Trophoblast cell (in vitro differentiated cells and primary cell): ENCODE measurements around the gene PCIF1.
A peak's percentile ranks its signal among the peaks of the same experiment; 100 is the strongest.

ENCODE experiments used
- DNase-seq, 2 donors: peaks; one replicate each; pipeline ENCODE4 v3.0.0-alpha.2; 2016
- H2AFZ ChIP-seq: 2 replicates; pipeline ENCODE4 v1.6.1; 2013; ENCODE audit warnings: low read length, moderate library complexity, mild to moderate bottlenecking; ENCODE audit not compliant: insufficient read depth, poor library complexity
- H2AK5ac ChIP-seq: 2 replicates; pipeline ENCODE4 v1.6.1; 2013; ENCODE audit warnings: mild to moderate bottlenecking, low read length
- H2BK120ac ChIP-seq: 2 replicates; pipeline ENCODE4 v1.6.1; 2013; ENCODE audit warnings: low read length, mild to moderate bottlenecking, moderate library complexity; ENCODE audit not compliant: insufficient read depth, poor library complexity
- H2BK12ac ChIP-seq: 2 replicates; pipeline ENCODE4 v1.6.1; 2013; ENCODE audit warnings: mild to moderate bottlenecking, low read length, moderate library complexity
- H2BK5ac ChIP-seq: 2 replicates; pipeline ENCODE4 v1.6.1; 2013; ENCODE audit warnings: low read length, low read depth, moderate library complexity, mild to moderate bottlenecking; ENCODE audit not compliant: poor library complexity
- H3K14ac ChIP-seq: 2 replicates; pipeline ENCODE4 v1.6.1; 2013; ENCODE audit warnings: mild to moderate bottlenecking, low read length
- H3K18ac ChIP-seq: 2 replicates; pipeline ENCODE4 v1.6.1; 2013; ENCODE audit warnings: mild to moderate bottlenecking, low read length
- H3K23ac ChIP-seq: 2 replicates; pipeline ENCODE4 v1.6.1; 2013; ENCODE audit warnings: low read length
- H3K27ac ChIP-seq: 2 replicates; pipeline ENCODE4 v1.5.1; 2013; ENCODE audit warnings: low read depth, mild to moderate bottlenecking, inconsistent platforms, low read length, moderate library complexity
- H3K27me3 ChIP-seq: 2 replicates; pipeline ENCODE4 v1.6.1; 2013; ENCODE audit warnings: inconsistent platforms, mild to moderate bottlenecking, low read length, moderate library complexity; ENCODE audit not compliant: insufficient read depth
- H3K36me3 ChIP-seq, 2 experiments: 1 replicate in 1 of 2; 2 replicates in 1 of 2; pipeline ENCODE4 v1.6.1; 2013; ENCODE audit warnings: low read length in 2 of 2, mild to moderate bottlenecking in 2 of 2, moderate library complexity in 1 of 2; ENCODE audit not compliant: insufficient read depth in 2 of 2, control insufficient read depth in 1 of 2
- H3K4ac ChIP-seq: 2 replicates; pipeline ENCODE4 v1.6.1; 2013; ENCODE audit warnings: low read depth, mild to moderate bottlenecking, low read length, moderate library complexity
- H3K4me1 ChIP-seq, 2 experiments: 1 replicate in 1 of 2; 2 replicates in 1 of 2; pipeline ENCODE4 v1.6.1; 2013; ENCODE audit warnings: low read length in 2 of 2, mild to moderate bottlenecking in 2 of 2, moderate library complexity in 1 of 2; ENCODE audit not compliant: insufficient read depth in 2 of 2, control insufficient read depth in 1 of 2
- H3K4me2 ChIP-seq: 2 replicates; pipeline ENCODE4 v1.6.1; 2013; ENCODE audit warnings: inconsistent platforms, mild to moderate bottlenecking, low read length, moderate library complexity
- H3K4me3 ChIP-seq: 2 replicates; pipeline ENCODE4 v1.5.1; 2013; ENCODE audit warnings: mild to moderate bottlenecking, low read depth, low read length, inconsistent platforms
- H3K79me1 ChIP-seq: one replicate; pipeline ENCODE4 v1.6.1; 2013; ENCODE audit warnings: low read length
- H3K79me2 ChIP-seq: 2 replicates; pipeline ENCODE4 v1.6.1; 2013; ENCODE audit warnings: low read length, mild to moderate bottlenecking; ENCODE audit not compliant: control insufficient read depth, insufficient read depth, poor library complexity
- H3K9ac ChIP-seq: 2 replicates; pipeline ENCODE4 v1.6.1; 2013; ENCODE audit warnings: mild to moderate bottlenecking, low read length
- H3K9me3 ChIP-seq: 2 replicates; pipeline ENCODE4 v1.6.1; 2013; ENCODE audit warnings: low read depth, mild to moderate bottlenecking, control low read depth, inconsistent platforms, low read length; ENCODE audit not compliant: insufficient read depth
- H4K12ac ChIP-seq: 2 replicates; pipeline ENCODE4 v1.6.1; 2013; ENCODE audit warnings: low read depth, mild to moderate bottlenecking, low read length, moderate library complexity
- H4K8ac ChIP-seq: 2 replicates; pipeline ENCODE4 v1.6.1; 2013; ENCODE audit warnings: low read depth, mild to moderate bottlenecking, low read length, moderate library complexity
- H4K91ac ChIP-seq: one replicate; pipeline ENCODE4 v1.6.1; 2013; ENCODE audit warnings: low read depth, mild to moderate bottlenecking, low read length, moderate library complexity
- WGBS: extraction: QIAGEN DNeasy Blood & Tissue Kit; methylation state at CpG from one replicate; pipeline ENCODE4 v1.1.7; 2013; ENCODE audit warnings: missing lambda C conversion rate; ENCODE audit not compliant: insufficient read length, insufficient coverage; ENCODE audit errors: extremely low coverage; 5-methylcytosine and 5-hydroxymethylcytosine counted together

Gene PCIF1

DNA sequence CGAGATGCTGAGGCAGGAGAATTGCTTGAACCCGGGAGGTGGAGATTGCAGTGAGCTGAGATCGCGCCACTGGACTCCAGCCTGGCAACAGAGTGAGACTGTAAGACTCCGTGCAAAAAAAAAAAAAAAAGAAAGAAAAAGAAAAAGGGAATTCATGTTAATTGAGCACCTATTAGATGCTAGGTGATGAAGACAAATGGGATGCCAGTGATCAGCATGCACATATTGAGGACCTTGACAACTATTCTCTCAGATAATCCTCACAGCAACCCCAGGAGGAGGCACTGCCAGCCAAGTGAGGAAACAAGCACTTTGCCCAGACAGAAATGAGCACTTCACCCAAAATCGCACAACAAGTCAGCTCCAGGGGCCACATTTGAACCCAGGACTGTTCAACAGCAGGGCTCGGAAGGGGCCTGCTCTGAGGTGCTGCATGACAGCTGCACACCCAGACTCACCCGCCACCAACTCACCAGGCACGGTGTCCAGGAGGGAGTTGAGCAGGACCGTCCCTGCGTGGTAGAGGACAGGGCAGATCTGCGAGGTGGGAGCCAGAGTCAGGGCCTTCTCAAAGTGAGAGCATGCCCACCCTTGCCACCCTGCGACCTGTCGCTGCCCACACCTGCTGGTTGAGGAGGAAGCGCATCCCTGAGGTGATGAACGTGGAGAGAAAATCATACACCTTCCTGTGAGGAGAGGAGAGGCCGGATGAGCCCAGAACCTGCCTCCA, 27.1 kb upstream of the PCIF1 start:
- H2BK5ac ChIP-seq, result no peak overlapping the region
- no peaks in the 10 kb centered on the region for H3K79me2 ChIP-seq
- no peak overlapping the region for H3K4me3 ChIP-seq
- no peak overlapping the region for H3K4ac ChIP-seq
- H3K23ac ChIP-seq, result no peak overlapping the region
- H4K8ac ChIP-seq, result no peak overlapping the region
- no peak overlapping the region for H2BK120ac ChIP-seq
- H3K14ac ChIP-seq, result no peak overlapping the region
- H3K9ac ChIP-seq, result no peak overlapping the region
- no peaks in the 10 kb centered on the region for H3K9me3 ChIP-seq
- H4K91ac ChIP-seq, result no peak overlapping the region
- no CpG with 5 or more reads among the region's 17 CpGs for whole genome bisulfite sequencing
- no peak overlapping the region for H3K18ac ChIP-seq
- DNase-seq, result no peak
- H3K27me3 ChIP-seq, result no peaks in the 10 kb centered on the region
- H3K27ac ChIP-seq, result no peak overlapping the region
- H2BK12ac ChIP-seq, result no peak overlapping the region
- peaks cover 10 to 14% of the 10 kb centered on the region in 2 experiments for H3K4me1 ChIP-seq
- no peak overlapping the region for H4K12ac ChIP-seq
- H3K4me2 ChIP-seq, result no peak overlapping the region
- H2AFZ ChIP-seq, result no peak overlapping the region
- peaks cover 8% of the 10 kb centered on the region for H3K79me1 ChIP-seq
- H3K36me3 ChIP-seq, result peaks cover 7 to 10% of the 10 kb centered on the region in 2 experiments
- no peak overlapping the region for H2AK5ac ChIP-seq

DNA sequence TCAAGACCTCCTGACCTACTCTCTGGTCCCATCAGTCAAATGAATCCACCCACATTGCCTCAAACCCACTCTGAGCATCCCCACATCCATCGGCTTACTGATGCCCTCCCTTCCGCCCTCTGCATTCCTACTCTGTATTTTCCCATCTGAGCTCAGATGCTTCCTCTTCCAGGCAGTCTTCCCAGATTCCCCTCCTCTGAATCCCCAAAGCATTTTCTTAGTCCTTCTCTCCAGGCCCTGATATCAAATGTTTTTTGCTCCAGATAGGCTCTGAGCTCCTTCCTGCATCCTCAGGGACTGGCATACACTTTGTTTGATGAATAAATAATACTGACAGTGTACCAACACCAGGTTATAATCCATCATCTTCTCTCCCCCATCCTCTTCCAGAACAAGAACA, 26.4 kb upstream of the PCIF1 start:
- no peak overlapping the region for H2AK5ac ChIP-seq
- no peak overlapping the region for H4K8ac ChIP-seq
- no peak overlapping the region for H2BK12ac ChIP-seq
- H2BK5ac ChIP-seq, result no peak overlapping the region
- no peaks in the 10 kb centered on the region for H3K27me3 ChIP-seq
- H3K9ac ChIP-seq, result no peak overlapping the region
- no peak for DNase-seq
- no CpG with 5 or more reads among the region's 2 CpGs for WGBS
- H3K14ac ChIP-seq, result no peak overlapping the region
- no peak overlapping the region for H3K4me3 ChIP-seq
- no peak overlapping the region for H3K4ac ChIP-seq
- H3K9me3 ChIP-seq, result no peaks in the 10 kb centered on the region
- no peak overlapping the region for H3K18ac ChIP-seq
- peaks cover 11 to 16% of the 10 kb centered on the region in 2 experiments for H3K4me1 ChIP-seq
- peaks cover 7 to 10% of the 10 kb centered on the region in 2 experiments for H3K36me3 ChIP-seq
- H3K79me2 ChIP-seq, result no peaks in the 10 kb centered on the region
- no peak overlapping the region for H3K23ac ChIP-seq
- H4K12ac ChIP-seq, result no peak overlapping the region
- no peak overlapping the region for H4K91ac ChIP-seq
- H3K79me1 ChIP-seq, result peaks cover 10% of the 10 kb centered on the region
- no peak overlapping the region for H3K27ac ChIP-seq
- no peak overlapping the region for H2AFZ ChIP-seq
- no peak overlapping the region for H2BK120ac ChIP-seq
- H3K4me2 ChIP-seq, result no peak overlapping the region

GRCh38 chr20:45909336-45909808, 25.1 kb upstream of the PCIF1 start:
- H3K18ac ChIP-seq, result no peak overlapping the region
- no peaks in the 10 kb centered on the region for H3K9me3 ChIP-seq
- H3K27ac ChIP-seq, result no peak overlapping the region
- H2BK120ac ChIP-seq, result no peak overlapping the region
- no peak overlapping the region for H3K4me3 ChIP-seq
- no peak overlapping the region for H2BK12ac ChIP-seq
- no peak overlapping the region for H2AK5ac ChIP-seq
- DNase-seq, result no peak
- H3K9ac ChIP-seq, result no peak overlapping the region
- no peak overlapping the region for H3K23ac ChIP-seq
- H2AFZ ChIP-seq, result no peak overlapping the region
- H3K14ac ChIP-seq, result no peak overlapping the region
- no peak overlapping the region for H3K4me2 ChIP-seq
- no peak overlapping the region for H4K91ac ChIP-seq
- no peaks in the 10 kb centered on the region for H3K79me2 ChIP-seq
- H4K12ac ChIP-seq, result no peak overlapping the region
- peaks cover 10% of the 10 kb centered on the region for H3K79me1 ChIP-seq
- no peak overlapping the region for H4K8ac ChIP-seq
- no peak overlapping the region for H2BK5ac ChIP-seq
- peaks cover 7 to 10% of the 10 kb centered on the region in 2 experiments for H3K36me3 ChIP-seq
- peaks cover 11 to 16% of the 10 kb centered on the region in 2 experiments for H3K4me1 ChIP-seq
- 100% methylated on average over 1 of the region's 12 CpGs for WGBS
- H3K27me3 ChIP-seq, result no peaks in the 10 kb centered on the region
- no peak overlapping the region for H3K4ac ChIP-seq

DNA sequence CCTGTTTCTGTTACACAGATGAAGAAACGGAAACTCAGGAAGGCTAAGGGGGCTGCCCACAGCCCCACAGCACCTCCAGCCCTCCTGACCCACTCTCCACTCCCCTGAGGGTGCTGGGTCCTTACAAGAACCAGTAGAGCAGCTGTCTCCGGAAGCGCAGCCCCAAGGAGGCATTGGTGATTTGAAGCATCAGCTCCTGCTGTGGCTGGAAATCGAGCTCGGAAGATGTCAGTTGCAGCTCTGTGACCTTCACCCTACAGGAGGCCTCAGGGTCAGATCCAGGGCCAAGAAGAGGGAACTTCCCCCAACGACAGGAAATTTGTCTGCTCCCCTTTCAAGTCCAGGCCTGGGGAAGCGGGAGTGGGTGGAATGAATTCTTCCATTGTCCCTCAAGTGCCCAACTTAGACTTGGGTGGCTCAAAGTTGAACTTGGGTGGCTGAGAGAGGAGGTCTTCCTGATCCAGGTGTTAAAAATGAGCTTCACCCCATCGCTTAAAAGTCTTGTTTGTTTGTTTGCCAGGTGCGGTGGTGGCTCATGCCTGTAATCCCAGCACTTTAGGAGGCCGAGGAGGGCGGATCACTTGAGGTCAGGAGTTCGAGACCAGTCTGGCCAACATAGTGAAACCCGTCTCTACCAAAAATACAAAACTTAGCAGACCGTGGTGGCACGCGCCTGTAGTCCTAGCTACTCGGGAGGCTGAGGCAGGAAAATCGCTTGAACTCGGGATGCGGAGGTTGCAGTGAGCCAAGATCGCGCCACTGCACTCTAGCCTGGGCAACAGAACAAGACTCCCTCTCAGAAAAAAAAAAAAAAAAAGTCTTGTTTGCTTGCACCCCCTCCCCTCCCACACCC, 24.4 kb upstream of the PCIF1 start:
- DNase-seq, result no peak
- no peak overlapping the region for H3K18ac ChIP-seq
- H3K4me3 ChIP-seq, result no peak overlapping the region
- H2AK5ac ChIP-seq, result no peak overlapping the region
- H2BK5ac ChIP-seq, result no peak overlapping the region
- no peak overlapping the region for H3K4ac ChIP-seq
- no peak overlapping the region for H3K14ac ChIP-seq
- H3K79me1 ChIP-seq, result peaks cover 10% of the 10 kb centered on the region
- no peak overlapping the region for H2BK120ac ChIP-seq
- no peaks in the 10 kb centered on the region for H3K27me3 ChIP-seq
- no peak overlapping the region for H2AFZ ChIP-seq
- no peaks in the 10 kb centered on the region for H3K79me2 ChIP-seq
- H3K9me3 ChIP-seq, result no peaks in the 10 kb centered on the region
- no peak overlapping the region for H3K23ac ChIP-seq
- peak overlapping the region; percentile 23 for H3K4me2 ChIP-seq
- H4K8ac ChIP-seq, result peak overlapping the region; percentile 9
- WGBS, result no CpG with 5 or more reads among the region's 22 CpGs
- peaks cover 2 to 5% of the 10 kb centered on the region in 2 experiments for H3K36me3 ChIP-seq
- H2BK12ac ChIP-seq, result no peak overlapping the region
- peaks cover 11 to 16% of the 10 kb centered on the region in 2 experiments for H3K4me1 ChIP-seq
- H4K91ac ChIP-seq, result no peak overlapping the region
- no peak overlapping the region for H3K27ac ChIP-seq
- no peak overlapping the region for H3K9ac ChIP-seq
- H4K12ac ChIP-seq, result no peak overlapping the region
